Adrenal gland (tissue), 5 donors: ENCODE measurements around the gene RGL3.

ENCODE experiments used
- POLR2A ChIP-seq, 2 donors: fragments of 450-650 bp; IDR thresholded peaks; one replicate each; pipeline ENCODE4 v1.6.1; 2017; ENCODE audit warnings: antibody characterized with exemption in 2 of 2, mild to moderate bottlenecking in 2 of 2, moderate library complexity in 1 of 2
- TF ChIP-seq, protein P1 (sequence below), 6 experiments: fragments of 450-650 bp in 4 of 6; fragments of 200-600 bp in 2 of 6; sonication (generic) in 1 of 6; IDR thresholded peaks; 1 replicate in 5 of 6; 2 replicates in 1 of 6; pipeline versions ENCODE4 v1.5.1 to v1.8.0; 2016 to 2021; ENCODE audit warnings: antibody characterized with exemption in 6 of 6, mild to moderate bottlenecking in 2 of 6, moderate library complexity in 1 of 6
- donor health status: DM: no; HTN: no; CAD: no.

GRCh38 chr19:11390359-11390758 is 28.8 kb downstream of the RGL3 start:
- no peak for TF ChIP-seq POLR2A (IDR thresholded peaks at IDR 0.05)
- TF ChIP-seq, protein P1, sequence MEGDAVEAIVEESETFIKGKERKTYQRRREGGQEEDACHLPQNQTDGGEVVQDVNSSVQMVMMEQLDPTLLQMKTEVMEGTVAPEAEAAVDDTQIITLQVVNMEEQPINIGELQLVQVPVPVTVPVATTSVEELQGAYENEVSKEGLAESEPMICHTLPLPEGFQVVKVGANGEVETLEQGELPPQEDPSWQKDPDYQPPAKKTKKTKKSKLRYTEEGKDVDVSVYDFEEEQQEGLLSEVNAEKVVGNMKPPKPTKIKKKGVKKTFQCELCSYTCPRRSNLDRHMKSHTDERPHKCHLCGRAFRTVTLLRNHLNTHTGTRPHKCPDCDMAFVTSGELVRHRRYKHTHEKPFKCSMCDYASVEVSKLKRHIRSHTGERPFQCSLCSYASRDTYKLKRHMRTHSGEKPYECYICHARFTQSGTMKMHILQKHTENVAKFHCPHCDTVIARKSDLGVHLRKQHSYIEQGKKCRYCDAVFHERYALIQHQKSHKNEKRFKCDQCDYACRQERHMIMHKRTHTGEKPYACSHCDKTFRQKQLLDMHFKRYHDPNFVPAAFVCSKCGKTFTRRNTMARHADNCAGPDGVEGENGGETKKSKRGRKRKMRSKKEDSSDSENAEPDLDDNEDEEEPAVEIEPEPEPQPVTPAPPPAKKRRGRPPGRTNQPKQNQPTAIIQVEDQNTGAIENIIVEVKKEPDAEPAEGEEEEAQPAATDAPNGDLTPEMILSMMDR (IDR thresholded peaks at IDR 0.05), result no peak
